B cell (primary cell): Measurements from ENCODE around the gene LRP5. TPM values are rescaled to one million over a fixed set of nuclear protein-coding genes. Genes with fewer than 3 reads are reported as not detected.

Experiments used
- ATAC-seq: fragments of 200-7000 bp; cut with Tn5 transposase; one replicate; pipeline ENCODE4 v1.10.0; 2021; ENCODE audit warnings: low read depth, mild to moderate bottlenecking, moderate number of reproducible peaks, moderate library complexity
- CTCF ChIA-PET: fragments of 350-600 bp; sonication (Branson Sonifier 250); formaldehyde crosslinking; loops from one replicate; lab custom pipeline; 2021; ENCODE audit warnings: antibody characterized with exemption, inconsistent platforms; lab: Charles Lee
- POLR2A ChIA-PET: fragments of 350-600 bp; sonication (Branson Sonifier 250); formaldehyde crosslinking; loops from one replicate; lab custom pipeline; 2021; ENCODE audit warnings: antibody characterized with exemption; lab: Charles Lee
- DNase-seq: peaks from one replicate; pipeline ENCODE4 v3.0.0; 2013
- H2AFZ ChIP-seq: 2 replicates; pipeline ENCODE4 v1.6.1; 2012; ENCODE audit warnings: mild to moderate bottlenecking, low read depth, low read length; ENCODE audit not compliant: insufficient read depth, poor library complexity, severe bottlenecking
- H3K27ac ChIP-seq, 2 donors: 1 replicate in 1 of 2; 2 replicates in 1 of 2; pipeline ENCODE4 v1.5.1; 2012 to 2013; ENCODE audit warnings: low read length in 2 of 2, mild to moderate bottlenecking in 2 of 2, moderate library complexity in 1 of 2
- H3K27me3 ChIP-seq, 4 experiments: fragments of 200-600 bp in 1 of 4; sonication (generic) in 1 of 4; replicated peaks in 1 of 4; 1 replicate in 2 of 4; 2 replicates in 2 of 4; pipeline versions ENCODE4 v1.6.1 to v1.7.0; 2013 to 2016; ENCODE audit warnings: low read length in 3 of 4, mild to moderate bottlenecking in 2 of 4, mixed read lengths in 1 of 4, moderate library complexity in 1 of 4; ENCODE audit not compliant: insufficient read depth in 4 of 4, control insufficient read depth in 3 of 4; ENCODE audit errors: control extremely low read depth in 1 of 4
- H3K36me3 ChIP-seq, 2 experiments: replicated peaks in 1 of 2; 1 replicate in 1 of 2; 2 replicates in 1 of 2; pipeline versions ENCODE4 v1.6.1 to v1.7.1; 2013; ENCODE audit warnings: low read length in 1 of 2; ENCODE audit not compliant: insufficient read depth in 2 of 2, control insufficient read depth in 1 of 2; ENCODE audit errors: control extremely low read depth in 1 of 2, extremely low read depth in 1 of 2
- H3K4me1 ChIP-seq, 2 donors: fragments of 200-600 bp in 1 of 2; sonication (generic) in 1 of 2; 1 replicate in 1 of 2; 2 replicates in 1 of 2; pipeline versions ENCODE4 v1.5.1 to v1.6.1; 2013 to 2017; ENCODE audit warnings: low read length in 2 of 2; ENCODE audit not compliant: control insufficient read depth in 2 of 2, insufficient read depth in 2 of 2
- H3K4me2 ChIP-seq: replicated peaks from 2 replicates; pipeline ENCODE3; 2012; ENCODE audit warnings: mild to moderate bottlenecking, low read depth, low read length; ENCODE audit not compliant: poor library complexity, severe bottlenecking
- H3K4me3 ChIP-seq, 5 experiments: fragments of 200-600 bp in 1 of 5; sonication (generic) in 1 of 5; 1 replicate in 3 of 5; 2 replicates in 2 of 5; pipeline versions ENCODE4 v1.5.1 to v1.7.0; 2011 to 2016; ENCODE audit warnings: low read length in 4 of 5, mild to moderate bottlenecking in 4 of 5, low read depth in 2 of 5, control low read depth in 1 of 5, moderate library complexity in 1 of 5; ENCODE audit not compliant: insufficient read depth in 1 of 5; ENCODE audit errors: control extremely low read depth in 1 of 5, extremely low read depth in 1 of 5
- H3K79me2 ChIP-seq: fragments of 200-600 bp; sonication (generic); one replicate; pipeline ENCODE4 v1.6.0; 2016; ENCODE audit warnings: low read length; ENCODE audit not compliant: control insufficient read depth, insufficient read depth
- H3K9ac ChIP-seq: fragments of 200-600 bp; sonication (generic); 2 replicates; pipeline ENCODE4 v1.6.1; 2017; ENCODE audit warnings: mild to moderate bottlenecking, low read length, moderate library complexity
- H3K9me3 ChIP-seq, 3 donors: one replicate each; pipeline versions ENCODE4 v1.6.1 to v1.7.1; 2013; ENCODE audit warnings: low read length in 2 of 3; ENCODE audit not compliant: control insufficient read depth in 2 of 3, insufficient read depth in 1 of 3; ENCODE audit errors: control extremely low read depth in 1 of 3
- H4K20me1 ChIP-seq: 2 replicates; pipeline ENCODE4 v1.6.0; 2012; ENCODE audit warnings: mild to moderate bottlenecking, low read length; ENCODE audit not compliant: insufficient read depth, control insufficient read depth, poor library complexity, severe bottlenecking
- H3K27ac Mint-ChIP-seq: one replicate; pipeline ENCODE4 v1.8.0; 2021; ENCODE audit warnings: mixed read lengths
- H3K27me3 Mint-ChIP-seq: one replicate; pipeline ENCODE4 v1.8.0; 2021; ENCODE audit warnings: mixed read lengths
- H3K4me1 Mint-ChIP-seq: one replicate; pipeline ENCODE4 v1.8.0; 2021; ENCODE audit warnings: mixed read lengths
- H3K4me3 Mint-ChIP-seq: one replicate; pipeline ENCODE4 v1.8.0; 2021; ENCODE audit warnings: mixed read lengths
- H3K9me3 Mint-ChIP-seq: one replicate; pipeline ENCODE4 v1.8.0; 2022; ENCODE audit warnings: mixed read lengths; ENCODE audit not compliant: insufficient read depth
- CTCF ChIP-seq: fragments of 200-600 bp; IDR thresholded peaks from one replicate; pipeline ENCODE4 v1.8.0; 2022; ENCODE audit warnings: antibody characterized with exemption, mild to moderate bottlenecking
- EZH2 ChIP-seq: IDR thresholded peaks from 2 replicates; pipeline ENCODE4 v1.6.1; 2012; ENCODE audit warnings: borderline replicate concordance, low read depth, mild to moderate bottlenecking, moderate library complexity, low read length; ENCODE audit not compliant: insufficient read depth, poor library complexity, severe bottlenecking
- WGBS: methylation state at CpG from one replicate; pipeline ENCODE4 v1.1.5; 2013; ENCODE audit warnings: missing lambda C conversion rate; ENCODE audit not compliant: insufficient coverage; 5-methylcytosine and 5-hydroxymethylcytosine counted together
- intact Hi-C: fragments of 100-400 bp; cut with micrococcal nuclease; formaldehyde crosslinking; loops from one replicate; pipeline ENCODE4 v1.10.0; 2022
- polyA plus RNA-seq: library from polyadenylated mRNA; depleted of rRNA; stranded (reverse); fragments of >200 nt; gene quantifications from 2 replicates; pipeline ENCODE4 v1.2.3, GENCODE V29; 2012
- total RNA-seq, 2 donors: library from RNA; stranded (reverse); fragments of 120-200 nt in 1 of 2; gene quantifications; 1 replicate in 1 of 2; 2 replicates in 1 of 2; pipeline versions ENCODE4 v1.2.3 to v1.2.4, GENCODE V29; 2013 to 2022

Gene LRP5
- total and polyA plus RNA-seq, 2 donors (not counting 1 experiment from before 2014, with no cell fraction given), result 2.4 to 13.9 TPM

DNA sequence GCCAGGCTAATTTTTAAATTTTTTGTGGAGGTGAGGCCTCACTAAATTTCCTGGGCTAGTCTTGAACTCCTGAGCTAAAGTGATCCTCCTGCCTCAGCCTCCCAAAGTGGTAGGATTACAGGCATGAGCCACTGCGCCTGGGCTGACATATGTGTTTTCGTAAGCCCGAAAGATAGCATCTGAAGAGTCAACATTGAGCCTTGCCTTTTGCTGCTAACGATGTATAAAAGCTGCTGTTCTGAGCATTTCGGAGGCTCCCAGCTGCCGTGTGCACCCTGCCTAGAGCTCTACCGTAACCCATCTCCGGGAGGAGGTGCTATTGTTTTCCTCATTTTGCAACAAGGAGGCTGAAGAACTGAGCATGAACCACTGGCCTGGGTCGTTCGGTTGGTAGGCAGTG, 130.0 kb downstream of the LRP5 start:
- Histone ChIP-seq H3K4me3 (no peak overlapping the region), H4K20me1 (no peaks in the 10 kb centered on the region), H3K36me3 (no peaks in the 10 kb centered on the region), H3K9me3 (no peaks in the 10 kb centered on the region), H3K4me1 (peaks cover 16 to 31% of the 10 kb centered on the region in 2 donors), H2AFZ (no peak overlapping the region), H3K9ac (no peak overlapping the region), H3K27ac (no peak overlapping the region), H3K27me3 (no peaks in the 10 kb centered on the region), H3K79me2 (no peaks in the 10 kb centered on the region), H3K4me2 (no peak overlapping the region)
- Mint-ChIP-seq H3K4me3 (no peak overlapping the region), H3K27ac (no peak overlapping the region), H3K9me3 (no peaks in the 10 kb centered on the region), H3K27me3 (no peaks in the 10 kb centered on the region), H3K4me1 (peaks cover 31% of the 10 kb centered on the region)
- intact Hi-C loops, result loop anchor here (10.0 kb wide), 1 partner anchor 438 kb away; the partner anchor contains the start of gene UNC93B1
- ATAC-seq, result no peak
- POLR2A ChIA-PET, result no interaction called here
- TF ChIP-seq CTCF (no peak), EZH2 (no peak)
- CTCF ChIA-PET, result interaction anchor here (0.8 to 1.3 kb wide), 3 partner anchors 11 to 183 kb away, joined by 3 to 4 read pairs (median 4); no protein-coding TSS in a partner anchor
- DNase-seq, result no peak
- WGBS, result over 99% methylated on average over 10 of the region's 10 CpGs

DNA sequence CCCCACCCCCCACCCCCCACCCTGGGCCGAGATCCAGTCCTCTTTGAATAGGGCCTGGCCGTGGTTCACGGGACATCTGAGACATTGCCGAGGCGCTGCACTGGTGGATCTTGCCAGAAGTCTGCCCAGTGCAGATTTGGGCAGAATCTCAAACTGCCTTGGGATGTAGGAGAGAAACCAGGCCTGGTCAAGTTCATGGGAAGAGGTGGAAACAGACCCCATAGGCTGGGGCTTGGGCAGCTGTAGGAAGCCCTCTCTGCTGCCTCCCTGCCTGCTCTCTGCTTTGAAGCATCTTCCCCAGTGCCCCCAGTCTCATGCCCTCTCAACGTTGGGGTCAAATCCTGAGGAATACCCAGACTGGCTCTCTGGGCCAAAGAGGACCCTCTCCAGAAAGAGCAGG, 132.2 kb downstream of the LRP5 start:
- Mint-ChIP-seq H3K4me3 (no peak overlapping the region), H3K27ac (no peak overlapping the region), H3K9me3 (no peaks in the 10 kb centered on the region), H3K4me1 (peaks cover 33% of the 10 kb centered on the region), H3K27me3 (no peaks in the 10 kb centered on the region)
- H3K4me3 ChIP-seq, result no peak overlapping the region
- intact Hi-C loops, result loop anchor here (10.0 kb wide), 1 partner anchor 440 kb away; the partner anchor contains the start of gene UNC93B1
- peaks cover 16 to 33% of the 10 kb centered on the region in 2 donors for H3K4me1 ChIP-seq
- no peak for DNase-seq
- ATAC-seq, result no peak
- no peaks in the 10 kb centered on the region for H3K9me3 ChIP-seq
- no peak overlapping the region for H3K9ac ChIP-seq
- no peaks in the 10 kb centered on the region for H3K36me3 ChIP-seq
- H3K27ac ChIP-seq, result no peak overlapping the region
- H3K4me2 ChIP-seq, result no peak overlapping the region
- ChIA-PET CTCF (no interaction called here), POLR2A (no interaction called here)
- no peaks in the 10 kb centered on the region for H3K79me2 ChIP-seq
- no peaks in the 10 kb centered on the region for H3K27me3 ChIP-seq
- no peak overlapping the region for H2AFZ ChIP-seq
- WGBS, result 100% methylated on average over 4 of the region's 6 CpGs
- no peaks in the 10 kb centered on the region for H4K20me1 ChIP-seq
- no peak for TF ChIP-seq EZH2
- TF ChIP-seq CTCF, result no peak
